RWPE1 (cell line): ENCODE results near the gene TTYH2.
"Not testable (repeated sequence)": the region's sequence is repeated elsewhere in the genome, so short reads cannot be mapped to it uniquely, and the experiment has no call there.

Experiments used
- CTCF ChIA-PET: fragments of 350-600 bp; sonication (Branson Sonifier 250); formaldehyde crosslinking; extraction: SDS; loops from one replicate; lab custom pipeline; 2021; lab: Yijun Ruan, JAX
- POLR2A ChIA-PET: fragments of 400-600 bp; formaldehyde crosslinking; extraction: SDS; loops from one replicate; lab custom pipeline; 2020; ENCODE audit warnings: antibody characterized with exemption; ENCODE audit not compliant: low non-redundant PET; lab: Yijun Ruan, JAX
- DNase-seq: peaks from one replicate; pipeline ENCODE4 v3.0.0; 2012; ENCODE audit warnings: low spot score
- H3K27ac ChIP-seq: fragments of 450-650 bp; 2 replicates; pipeline ENCODE4 v1.5.1; 2017
- TF ChIP-seq, protein P1 (sequence below): fragments of 450-650 bp; conservative IDR thresholded peaks from 2 replicates; pipeline ENCODE4 v1.5.1; 2017; ENCODE audit warnings: low read depth, mild to moderate bottlenecking

The TTYH2 gene

DNA sequence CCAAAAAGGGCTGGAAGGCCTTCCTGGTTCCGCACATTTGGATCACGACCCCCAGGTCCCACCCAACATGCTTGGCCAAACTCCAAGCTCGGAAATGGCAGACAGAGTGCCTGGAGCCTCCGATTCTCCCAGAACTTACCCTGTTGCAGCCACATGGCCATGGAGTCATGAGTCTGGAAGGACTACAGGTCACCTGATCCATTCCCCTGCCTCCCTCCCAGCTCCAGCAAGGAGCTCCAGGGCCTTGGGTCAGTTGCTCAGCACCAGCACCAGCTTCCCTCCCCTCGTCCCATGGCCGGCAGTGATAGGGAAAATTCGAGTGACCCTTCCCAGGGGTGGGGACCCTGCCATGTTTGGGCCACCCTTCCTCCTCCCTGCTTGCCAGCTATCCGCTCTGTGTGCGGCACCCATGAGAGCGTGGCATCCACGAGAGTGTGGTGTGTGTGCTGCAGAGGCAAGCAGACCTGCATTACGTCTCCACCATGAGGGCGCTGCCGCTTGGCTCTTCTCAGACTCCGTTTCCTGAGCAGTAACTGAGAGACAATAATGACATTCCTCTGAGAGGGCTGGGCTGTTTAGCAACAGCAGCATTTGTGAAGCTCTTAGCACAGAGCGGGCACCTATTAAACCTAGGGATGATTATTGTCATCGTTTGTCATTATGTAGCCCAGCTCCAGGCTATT is 31.2 kb upstream of the TTYH2 start:
- no peak overlapping the region for H3K27ac ChIP-seq
- no peak for DNase-seq
- POLR2A ChIA-PET, result no interaction called here
- CTCF ChIA-PET, result interaction anchor here (0.6 to 1.6 kb wide), 3 partner anchors 17 to 423 kb away, joined by 3 to 5 read pairs (median 4); no protein-coding TSS in a partner anchor
- TF ChIP-seq, protein P1, sequence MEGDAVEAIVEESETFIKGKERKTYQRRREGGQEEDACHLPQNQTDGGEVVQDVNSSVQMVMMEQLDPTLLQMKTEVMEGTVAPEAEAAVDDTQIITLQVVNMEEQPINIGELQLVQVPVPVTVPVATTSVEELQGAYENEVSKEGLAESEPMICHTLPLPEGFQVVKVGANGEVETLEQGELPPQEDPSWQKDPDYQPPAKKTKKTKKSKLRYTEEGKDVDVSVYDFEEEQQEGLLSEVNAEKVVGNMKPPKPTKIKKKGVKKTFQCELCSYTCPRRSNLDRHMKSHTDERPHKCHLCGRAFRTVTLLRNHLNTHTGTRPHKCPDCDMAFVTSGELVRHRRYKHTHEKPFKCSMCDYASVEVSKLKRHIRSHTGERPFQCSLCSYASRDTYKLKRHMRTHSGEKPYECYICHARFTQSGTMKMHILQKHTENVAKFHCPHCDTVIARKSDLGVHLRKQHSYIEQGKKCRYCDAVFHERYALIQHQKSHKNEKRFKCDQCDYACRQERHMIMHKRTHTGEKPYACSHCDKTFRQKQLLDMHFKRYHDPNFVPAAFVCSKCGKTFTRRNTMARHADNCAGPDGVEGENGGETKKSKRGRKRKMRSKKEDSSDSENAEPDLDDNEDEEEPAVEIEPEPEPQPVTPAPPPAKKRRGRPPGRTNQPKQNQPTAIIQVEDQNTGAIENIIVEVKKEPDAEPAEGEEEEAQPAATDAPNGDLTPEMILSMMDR, result no peak

GRCh38 chr17:74183411-74183810 is 30.0 kb upstream of the TTYH2 start:
- no peak overlapping the region for H3K27ac ChIP-seq
- POLR2A ChIA-PET, result no interaction called here
- TF ChIP-seq, protein P1, result no peak
- DNase-seq, result no peak
- CTCF ChIA-PET, result no interaction called here

- POLR2A ChIA-PET, result no interaction called here
- no peak for DNase-seq
- H3K27ac ChIP-seq, result no peak overlapping the region
- CTCF ChIA-PET, result interaction anchor here (0.6 to 3.1 kb wide), 3 partner anchors 14 to 382 kb away, joined by 3 to 11 read pairs (median 3); partner anchors contain the start of gene CD300H
- TF ChIP-seq, protein P1, result no peak
Observed at GRCh38 chr17:74185571-74186185, 27.7 kb upstream of the TTYH2 start.

GRCh38 chr17:74186498-74186897 is 26.9 kb upstream of the TTYH2 start:
- ChIA-PET CTCF (interaction anchor here (3.1 kb wide), 1 partner anchor 13 kb away, joined by 11 read pairs; no protein-coding TSS in a partner anchor), POLR2A (no interaction called here)
- TF ChIP-seq, protein P1, result no peak
- DNase-seq, result no peak
- no peak overlapping the region for H3K27ac ChIP-seq

DNA sequence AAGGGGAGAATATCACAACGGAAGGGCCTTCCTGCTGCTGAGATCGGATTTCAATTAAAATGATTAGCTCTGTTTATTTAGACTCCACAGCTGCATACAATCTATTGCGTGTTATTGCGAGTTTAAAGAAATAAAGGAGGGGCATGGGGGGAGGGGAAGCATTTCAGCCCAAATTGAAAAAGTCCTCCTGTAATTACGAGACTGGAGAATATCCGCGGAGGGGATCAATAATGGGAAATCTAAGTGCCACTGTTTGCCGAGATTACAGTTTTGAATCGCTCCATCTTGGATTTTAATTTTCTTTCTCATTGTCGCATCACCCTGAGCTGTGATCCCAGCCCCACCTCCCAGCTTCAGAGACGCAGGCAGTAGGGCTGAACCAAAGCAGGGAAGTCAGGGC is 25.6 kb upstream of the TTYH2 start:
- no peak overlapping the region for H3K27ac ChIP-seq
- CTCF ChIA-PET, result interaction anchor here (3.1 kb wide), 1 partner anchor 12 kb away, joined by 11 read pairs; no protein-coding TSS in a partner anchor
- POLR2A ChIA-PET, result no interaction called here
- TF ChIP-seq, protein P1, result no peak
- no peak for DNase-seq

GRCh38 chr17:74188687-74189086 is 24.7 kb upstream of the TTYH2 start:
- DNase-seq, H3K27ac ChIP-seq, POLR2A ChIA-PET: not testable (repeated sequence)
- CTCF ChIA-PET, result interaction anchor here (0.6 to 1.6 kb wide), 2 partner anchors 11 to 87 kb away, joined by 3 to 10 read pairs; no protein-coding TSS in a partner anchor
